HG03354 (cell line): ENCODE measurements around the gene TMEM132D.

Source experiments
- ATAC-seq: cut with Tn5 transposase; IDR thresholded peaks from one replicate; pipeline ENCODE4 v1.9.1; 2021; ENCODE audit warnings: mild to moderate bottlenecking; ENCODE audit not compliant: unreplicated experiment, poor library complexity, severe bottlenecking

TMEM132D gene

DNA sequence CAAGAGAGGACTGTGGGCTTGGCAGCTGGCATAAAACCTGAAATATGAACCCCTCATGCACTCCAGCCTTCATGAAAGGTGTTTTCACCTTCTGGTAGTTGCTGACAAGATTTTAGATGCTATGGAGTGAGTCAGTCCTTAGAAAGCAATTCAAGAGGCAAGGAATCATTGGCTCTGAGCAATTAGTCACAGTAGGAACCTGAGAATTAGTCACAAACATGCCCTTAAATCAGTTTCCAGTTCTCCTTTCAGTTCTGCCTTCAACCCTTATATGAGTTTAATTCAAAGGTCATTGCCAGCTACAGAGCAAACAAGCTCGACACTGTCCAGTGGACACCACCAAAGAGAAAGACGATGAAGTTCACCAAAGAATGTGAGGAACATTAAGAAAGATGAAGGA, 578.3 kb downstream of the TMEM132D start:
- ATAC-seq = no peak

DNA sequence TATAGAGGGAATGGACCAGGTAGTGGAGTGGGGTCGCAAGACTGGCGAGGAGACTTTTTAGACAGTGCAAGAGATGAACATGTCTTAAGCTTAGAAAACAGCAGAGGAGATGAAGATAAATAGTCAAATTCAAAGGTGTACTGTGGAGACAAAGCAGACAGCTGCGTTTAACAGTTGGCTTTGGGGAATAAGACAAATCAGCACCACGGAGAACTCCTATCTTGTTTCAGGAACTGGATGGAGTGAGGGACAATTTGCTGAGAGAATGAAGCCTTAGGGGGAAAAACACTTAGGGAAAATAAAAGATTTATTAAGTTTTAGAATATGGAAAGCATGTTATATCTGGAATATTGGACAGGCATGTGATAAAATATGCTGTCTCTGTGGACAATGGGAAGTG, 591.8 kb downstream of the TMEM132D start:
- ATAC-seq = no peak

DNA sequence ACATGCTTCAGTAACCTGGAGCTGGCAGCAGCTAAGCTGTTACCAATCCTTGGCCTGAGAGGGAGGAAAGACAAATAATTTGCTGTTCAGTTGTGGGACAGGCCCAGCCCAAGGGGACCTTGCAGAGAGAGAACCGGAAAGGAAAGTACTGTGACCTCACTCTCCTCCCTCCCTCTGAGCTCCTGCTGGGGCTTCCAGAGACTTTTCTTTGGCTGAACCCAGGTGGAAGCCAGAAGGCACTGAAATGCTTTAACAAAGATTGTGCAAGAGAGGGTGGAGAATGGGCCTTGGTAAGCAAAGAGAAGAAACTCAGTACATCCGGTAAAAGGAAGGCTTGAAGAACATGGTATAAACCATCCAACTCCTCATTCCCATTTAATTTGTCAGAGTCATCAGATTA, 593.5 kb downstream of the TMEM132D start:
- no peak for ATAC-seq

DNA sequence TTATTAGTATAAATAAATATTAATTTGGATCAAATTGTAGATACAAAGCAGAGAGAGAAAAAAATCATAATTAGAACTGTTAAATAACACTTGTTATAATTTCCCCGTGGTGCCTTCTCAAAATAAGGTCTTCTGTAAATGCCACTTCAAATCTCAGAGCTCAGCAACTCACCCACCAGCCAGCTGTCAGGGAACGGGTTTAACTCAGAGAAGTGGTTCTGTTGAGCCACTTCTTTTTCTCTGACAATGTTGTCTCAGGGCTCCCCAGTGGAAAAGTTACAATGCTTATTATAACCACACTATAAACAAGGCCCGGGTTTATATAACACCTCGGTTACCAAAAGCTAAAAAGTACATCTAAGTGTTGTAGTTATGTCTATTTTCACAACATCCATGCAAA, 598.0 kb downstream of the TMEM132D start:
- ATAC-seq = no peak

DNA sequence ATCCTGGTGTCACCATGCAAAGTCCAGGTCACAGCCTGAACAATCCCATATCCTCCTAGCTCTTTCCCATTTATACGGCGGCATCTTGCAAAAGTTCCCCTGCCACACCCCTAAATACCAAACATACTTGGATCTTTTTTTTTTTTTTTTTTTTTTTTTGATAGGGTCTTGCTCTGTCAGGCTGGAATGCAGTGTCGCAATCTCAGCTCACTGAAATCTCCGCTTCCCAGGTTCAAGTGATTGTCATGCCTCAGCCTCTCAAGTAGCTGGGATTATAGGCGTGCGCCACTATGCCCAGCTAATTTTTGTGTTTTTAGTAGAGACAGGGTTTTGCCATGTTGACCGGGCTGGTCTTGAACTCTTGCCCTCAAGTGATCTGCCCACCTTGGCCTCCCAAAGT, 599.3 kb downstream of the TMEM132D start:
- no peak for ATAC-seq

DNA sequence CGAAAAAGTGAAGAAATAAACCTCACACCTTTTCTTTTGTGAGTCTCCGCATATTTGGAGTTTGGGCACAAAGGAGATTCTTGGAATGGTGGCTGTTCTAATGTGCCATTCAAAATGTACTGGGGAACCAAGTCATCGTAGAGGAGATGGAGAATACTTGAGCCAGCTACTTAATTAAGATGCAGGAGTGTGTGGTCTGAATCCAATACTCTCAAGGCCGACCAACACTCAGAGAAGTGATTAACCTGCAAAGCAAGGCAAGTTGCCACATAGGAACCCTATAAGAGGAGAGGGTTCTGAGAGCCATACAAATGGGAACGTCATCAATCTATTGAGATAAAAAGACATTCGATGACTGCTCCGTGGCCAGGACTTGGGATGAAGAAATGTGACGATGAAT, 603.8 kb downstream of the TMEM132D start:
- ATAC-seq = no peak

DNA sequence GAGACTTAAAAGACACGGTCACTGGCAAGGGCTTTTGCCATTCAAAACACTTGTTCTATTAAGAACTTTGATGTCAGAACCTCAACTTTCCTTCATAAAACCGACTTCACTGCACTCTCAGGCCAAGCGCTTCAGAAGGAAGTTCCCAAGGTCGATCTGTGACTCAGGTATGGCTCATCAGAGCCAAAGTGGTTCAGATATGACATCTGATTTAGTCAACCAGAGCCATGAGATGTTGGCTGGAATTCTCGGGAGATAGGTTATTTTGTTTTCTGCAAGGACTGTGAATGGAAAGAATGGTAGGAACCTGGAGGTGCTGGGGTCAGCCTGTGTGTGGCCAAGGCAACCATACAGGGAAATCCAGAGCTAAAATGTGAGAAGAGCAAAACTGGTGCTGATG, 604.9 kb downstream of the TMEM132D start:
- no peak for ATAC-seq

DNA sequence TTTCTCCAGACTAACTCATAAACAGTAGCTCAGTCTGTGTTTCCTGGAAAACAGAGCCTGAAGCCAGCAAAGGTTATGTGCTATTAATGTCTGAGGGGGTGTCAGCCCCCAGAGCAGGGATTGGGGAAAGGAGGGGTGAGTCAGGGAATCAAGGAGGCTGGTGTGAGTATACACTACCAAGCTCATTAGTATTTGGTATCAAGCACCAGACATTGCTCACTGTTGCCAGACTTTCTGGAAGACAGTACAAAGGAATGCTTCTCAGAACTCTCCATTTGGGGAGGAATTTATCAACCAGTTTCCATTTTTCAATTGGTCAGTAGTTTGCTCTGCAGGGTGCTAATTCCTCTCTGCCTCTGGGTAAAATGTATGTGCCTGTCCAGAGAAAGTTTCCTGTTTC, 607.2 kb downstream of the TMEM132D start:
- ATAC-seq = no peak

DNA sequence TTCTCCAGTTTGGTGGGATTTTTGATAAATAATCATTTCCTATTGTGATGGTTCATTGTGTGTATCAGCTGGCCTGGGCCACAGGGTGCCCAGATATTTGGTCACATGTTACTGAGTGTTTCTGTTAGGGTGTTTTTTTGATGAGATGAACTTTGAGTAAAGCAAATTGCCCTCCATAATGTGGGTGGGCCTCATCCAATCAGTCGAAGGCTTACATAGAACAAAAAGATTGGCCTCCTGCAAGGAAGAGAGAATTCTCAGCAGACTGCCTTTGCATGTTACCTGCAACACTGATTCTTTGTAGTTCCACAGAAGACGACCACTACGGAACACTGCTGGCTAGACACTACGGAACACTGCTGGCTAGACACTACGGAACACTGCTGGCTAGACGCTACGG, 609.0 kb downstream of the TMEM132D start:
- ATAC-seq = no peak

DNA sequence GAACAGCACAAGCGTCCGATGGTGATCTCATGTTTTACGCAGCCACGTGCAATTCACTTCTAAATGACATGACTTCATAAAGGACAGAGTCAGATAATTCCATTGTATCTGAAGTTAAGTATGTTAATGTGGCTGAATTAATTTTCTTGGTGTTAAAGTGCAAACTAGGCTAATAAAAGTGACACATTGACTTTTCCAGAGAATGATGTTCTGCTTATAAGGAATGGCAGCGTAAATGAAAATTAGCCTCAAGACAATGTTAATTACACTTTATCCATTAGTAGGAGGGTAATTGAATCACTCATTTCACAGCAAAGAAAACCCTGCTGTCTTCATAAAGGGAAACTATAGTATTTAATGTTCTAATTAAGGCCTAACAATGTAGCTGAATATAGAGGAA, 624.1 kb downstream of the TMEM132D start:
- no peak for ATAC-seq

DNA sequence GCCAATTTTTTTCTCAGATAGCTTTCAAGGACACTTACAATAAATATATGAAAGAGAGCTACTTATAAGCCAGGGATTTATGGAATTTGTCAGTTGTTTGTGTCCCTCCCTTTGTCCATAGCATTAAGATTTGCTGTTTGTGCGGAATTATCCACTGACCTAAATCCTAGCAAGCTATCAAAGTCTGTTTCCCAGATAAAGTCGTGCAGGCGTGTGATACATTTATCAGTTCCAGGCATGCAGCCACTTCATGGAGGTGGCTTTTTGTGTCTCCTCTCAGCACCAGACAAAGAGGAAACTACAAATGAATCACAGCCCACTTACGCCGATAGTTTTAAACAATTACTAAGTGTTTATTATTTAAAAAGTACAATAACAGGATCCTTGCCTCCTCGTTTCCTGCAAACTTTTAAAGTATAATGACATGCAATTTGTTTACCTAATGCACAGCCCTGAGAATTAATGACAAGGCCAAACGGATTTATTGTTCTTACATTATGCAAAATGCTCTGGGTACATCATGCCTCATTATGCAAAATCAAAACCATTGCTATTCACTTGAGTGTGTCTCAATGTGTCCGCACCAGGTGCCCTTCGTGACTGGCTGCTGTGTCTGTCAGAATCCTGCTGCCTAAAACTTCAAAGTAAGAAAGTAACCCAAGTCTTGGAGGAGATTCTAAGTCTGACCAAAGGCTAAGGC, 627.3 kb downstream of the TMEM132D start:
- ATAC-seq = no peak

DNA sequence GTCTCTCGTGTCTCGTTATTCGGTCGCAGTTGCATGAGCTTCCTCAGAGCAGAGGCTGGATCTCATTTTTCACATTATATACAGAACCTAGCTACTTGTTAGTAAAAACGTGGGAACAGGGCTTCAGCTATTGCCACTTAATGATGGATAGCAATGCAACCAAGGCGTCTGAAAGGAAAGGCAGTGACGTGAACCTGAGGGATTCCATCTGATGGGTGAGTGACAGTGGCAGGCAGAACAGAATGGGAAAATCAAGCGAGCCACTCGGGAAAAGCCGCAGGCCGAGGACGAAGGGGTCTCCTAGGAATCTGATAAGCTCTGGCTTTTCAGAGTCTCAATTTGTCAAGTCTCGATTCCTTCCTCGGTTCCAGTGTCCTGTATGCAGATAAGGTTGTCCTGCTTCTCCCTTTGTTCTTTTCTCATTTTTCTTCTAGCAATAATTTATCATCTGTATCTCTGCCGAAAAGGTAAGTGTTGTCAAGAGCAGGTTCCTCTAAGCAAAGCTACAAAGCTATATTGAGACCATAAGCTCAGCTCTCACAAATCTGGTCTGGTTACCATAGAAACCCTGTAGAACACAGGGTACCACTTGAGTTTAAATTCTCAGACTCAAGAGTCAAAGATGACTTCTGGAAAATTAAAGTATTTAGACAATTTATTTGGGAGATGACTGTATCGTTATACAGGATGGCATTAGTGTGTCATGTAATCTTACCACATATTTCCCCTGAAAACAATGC, 633.9 kb downstream of the TMEM132D start:
- ATAC-seq = no peak

DNA sequence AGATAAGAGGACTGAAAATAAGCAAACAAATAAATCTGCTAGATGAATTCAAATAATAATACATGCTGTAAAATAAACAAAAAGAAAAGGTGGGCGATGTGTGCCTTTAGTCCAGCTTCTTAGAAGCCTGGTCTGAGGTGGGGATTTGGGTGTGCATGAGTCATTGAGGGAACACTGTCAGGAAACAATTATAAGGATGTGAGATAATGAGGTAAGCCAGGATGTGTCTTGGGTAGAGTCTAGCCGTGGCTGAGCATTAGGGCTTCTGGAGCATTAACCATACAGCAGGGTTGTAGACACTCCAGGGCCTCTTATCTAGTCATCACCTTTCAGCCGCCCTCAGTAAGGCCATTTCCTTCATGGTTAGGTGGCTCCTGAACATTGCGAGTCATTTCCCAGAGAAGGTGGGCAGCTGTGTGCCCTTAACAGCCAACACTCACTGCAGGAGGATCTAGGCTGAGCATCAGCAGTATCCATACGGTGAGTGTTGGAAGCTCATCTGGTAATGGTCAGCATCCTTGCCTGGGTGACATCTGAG, 645.0 kb downstream of the TMEM132D start:
- ATAC-seq = no peak

DNA sequence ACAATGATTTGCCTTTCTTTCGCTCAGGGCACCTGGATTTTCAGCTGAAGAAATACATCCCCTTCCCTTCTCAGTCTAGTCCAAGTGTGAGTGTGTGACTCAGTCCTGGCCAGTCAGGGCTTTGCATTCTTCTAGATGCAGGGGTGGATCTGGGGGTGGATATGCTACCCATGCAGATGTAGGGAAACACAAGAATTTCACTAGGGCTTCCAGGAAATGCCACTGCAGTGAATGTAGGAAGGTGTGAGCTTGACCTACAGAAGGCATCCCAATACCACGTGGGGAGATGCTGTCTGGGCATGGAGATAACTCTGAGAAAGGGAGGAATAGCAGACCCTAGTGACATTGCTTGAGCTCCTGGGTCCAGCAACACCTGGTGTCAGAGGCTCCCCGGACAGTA, 646.3 kb downstream of the TMEM132D start:
- ATAC-seq = no peak

DNA sequence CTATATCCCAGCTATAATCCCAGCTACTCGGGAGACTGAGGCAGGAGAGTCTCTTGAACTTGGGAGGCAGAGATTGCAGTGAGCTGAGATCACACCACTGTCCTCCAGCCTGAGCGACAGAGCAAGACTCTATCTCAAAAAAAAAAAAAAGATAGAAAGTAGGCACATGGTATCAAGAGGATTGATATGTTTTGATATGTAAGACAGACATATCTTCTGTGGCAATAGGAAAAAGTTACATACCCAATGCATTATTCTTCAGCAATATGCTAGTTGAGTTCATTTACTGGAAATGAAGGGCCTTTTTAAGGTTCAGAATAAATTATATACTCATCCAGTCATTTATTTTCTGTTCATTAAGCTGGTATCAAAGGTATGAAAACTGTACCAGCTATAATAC, 657.2 kb downstream of the TMEM132D start:
- no peak for ATAC-seq

DNA sequence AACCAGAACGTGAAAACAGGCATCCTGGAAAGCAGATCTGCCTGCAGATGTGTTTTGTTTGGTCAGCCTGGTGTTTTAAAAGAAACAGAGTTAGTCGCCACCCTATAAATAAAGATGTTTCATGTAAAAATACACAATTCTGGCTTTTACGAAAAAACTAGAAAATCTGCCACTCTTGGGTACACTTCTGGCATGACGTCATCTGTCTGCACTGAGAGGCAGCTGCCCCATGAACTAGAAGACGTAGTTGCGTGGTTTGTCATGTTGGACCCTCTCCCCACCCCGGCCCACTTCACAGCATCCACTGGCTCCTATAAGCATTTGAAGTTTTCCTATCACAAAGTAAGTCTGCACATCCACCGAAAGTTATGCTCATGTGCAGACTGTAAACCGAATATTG, 658.1 kb downstream of the TMEM132D start:
- ATAC-seq = no peak

DNA sequence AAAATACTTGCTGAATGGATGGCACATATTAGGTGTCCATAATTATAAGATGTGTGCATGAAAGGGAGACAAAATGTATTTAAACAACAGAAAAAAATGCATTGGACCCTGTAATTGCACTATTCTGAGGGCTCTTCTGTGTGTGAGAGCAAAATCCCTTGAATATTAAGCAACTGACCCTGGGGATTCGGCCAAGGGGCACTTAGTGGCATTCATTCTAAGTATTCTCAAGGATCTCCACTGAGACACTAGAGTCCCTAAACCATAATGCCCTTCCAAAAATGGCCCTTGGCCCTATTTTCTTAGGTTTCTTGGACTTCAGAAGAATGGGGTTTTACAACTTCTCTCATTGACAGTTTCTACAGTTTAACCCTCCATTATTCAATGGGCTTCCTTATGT, 662.0 kb downstream of the TMEM132D start:
- no peak for ATAC-seq

DNA sequence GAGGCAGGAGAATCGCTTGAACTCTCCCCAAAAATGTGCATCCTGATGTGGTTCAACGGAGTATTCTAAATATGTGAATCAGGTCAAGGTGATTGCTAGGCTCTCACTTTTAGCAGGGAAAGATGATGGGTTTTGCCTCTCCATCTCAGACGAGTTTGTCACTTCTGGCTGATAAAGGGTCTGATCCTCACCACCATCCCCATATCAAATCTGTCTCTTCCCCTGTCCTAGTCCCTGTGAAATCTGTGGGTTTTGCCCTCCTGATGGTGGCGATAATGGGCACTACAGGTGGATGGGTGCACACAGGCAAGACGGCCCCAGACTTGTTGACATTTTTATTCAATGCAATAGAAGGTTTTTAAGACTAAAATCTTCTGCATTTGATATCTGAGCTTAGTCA, 665.9 kb downstream of the TMEM132D start:
- no peak for ATAC-seq

DNA sequence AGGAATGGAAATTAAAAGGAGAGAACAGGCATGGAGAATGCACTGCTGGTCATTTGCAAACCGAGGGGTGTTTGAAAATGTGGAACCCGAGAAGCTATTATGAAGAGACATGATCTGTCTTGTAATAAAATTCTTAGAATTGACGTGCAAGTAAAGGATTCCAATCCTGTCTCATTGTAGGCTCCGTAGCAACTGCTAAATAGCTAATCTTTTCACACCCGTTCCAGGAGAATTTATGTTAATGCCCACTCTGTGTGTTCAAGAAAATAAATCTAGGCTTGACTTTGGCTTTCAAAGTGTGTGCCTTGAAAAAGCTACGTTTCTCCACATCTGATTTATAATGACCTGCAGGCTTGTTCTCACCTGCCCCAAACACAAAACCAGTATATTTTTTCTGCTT, 669.6 kb downstream of the TMEM132D start:
- no peak for ATAC-seq

DNA sequence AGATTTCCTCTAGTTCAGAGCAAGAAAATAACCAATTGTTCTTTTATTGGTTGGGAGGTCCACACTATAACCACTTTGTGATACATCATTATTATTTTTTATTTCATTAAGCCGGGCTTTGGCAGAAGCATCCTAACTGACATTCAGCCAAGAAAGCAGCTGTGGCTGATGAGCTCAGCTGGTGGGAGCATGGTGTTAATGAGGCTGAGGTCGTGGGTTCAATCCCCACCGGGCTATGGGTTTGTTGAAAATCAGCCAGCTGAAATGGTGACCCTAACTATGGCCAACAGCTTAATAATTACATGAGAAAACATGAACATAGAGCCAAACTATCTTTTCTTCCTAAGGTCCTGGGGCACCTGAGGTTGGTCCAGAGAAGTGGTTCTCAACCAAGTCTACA, 672.3 kb downstream of the TMEM132D start:
- ATAC-seq = no peak

DNA sequence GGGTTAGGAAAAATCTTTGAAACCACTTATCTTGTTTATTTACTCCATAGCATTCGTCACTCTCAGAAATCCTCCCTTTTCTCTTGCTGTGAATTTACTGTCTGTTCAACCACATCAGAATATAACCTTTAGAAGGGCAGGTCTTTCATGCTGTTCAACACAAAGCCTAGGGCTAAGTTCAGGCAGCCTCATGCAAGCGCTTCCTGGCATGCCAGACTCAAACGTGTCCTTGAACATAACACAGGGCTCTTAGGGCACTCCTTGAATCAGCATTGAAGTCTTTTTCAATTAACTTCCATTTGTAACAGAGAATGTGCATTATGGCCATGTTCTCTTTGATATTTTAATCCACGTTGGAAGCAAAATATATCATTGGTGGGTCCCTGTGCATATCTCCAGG, 672.8 kb downstream of the TMEM132D start:
- no peak for ATAC-seq
